HG03469 (cell line): ENCODE measurements around the gene DHRS7B.
"Not testable (repeated sequence)": the region's sequence is repeated elsewhere in the genome, so short reads cannot be mapped to it uniquely, and the experiment has no call there.

Experiments
- ATAC-seq: cut with Tn5 transposase; IDR thresholded peaks from one replicate; pipeline ENCODE4 v1.9.1; 2021; ENCODE audit warnings: mild to moderate bottlenecking, moderate library complexity, moderate number of reproducible peaks; ENCODE audit not compliant: unreplicated experiment

The DHRS7B gene

GRCh38 chr17:21202512-21202911 is 75.7 kb downstream of the DHRS7B start:
- ATAC-seq = no peak

GRCh38 chr17:21204935-21205334 is 78.2 kb downstream of the DHRS7B start:
- no peak for ATAC-seq

GRCh38 chr17:21208352-21208751 is 81.6 kb downstream of the DHRS7B start:
- no peak for ATAC-seq

GRCh38 chr17:21209511-21210175 is 82.9 kb downstream of the DHRS7B start:
- ATAC-seq = no peak

- ATAC-seq = no peak
Measured at GRCh38 chr17:21210411-21211076, 83.8 kb downstream of the DHRS7B start.

- ATAC-seq = no peak
Measured at GRCh38 chr17:21211825-21212479, 85.2 kb downstream of the DHRS7B start.

- ATAC-seq = no peak
Measured at GRCh38 chr17:21212826-21213637, 86.3 kb downstream of the DHRS7B start.

GRCh38 chr17:21213638-21214014 is 86.9 kb downstream of the DHRS7B start:
- ATAC-seq = peak; percentile 4

- ATAC-seq = peak; percentile 79
Measured at GRCh38 chr17:21214015-21214776, 87.4 kb downstream of the DHRS7B start, which contains the start of gene TMEM11. TMEM11 (minus strand) TSS chr17:21214161; CDS start chr17:21214152, 9 bp downstream.

- ATAC-seq = peak; percentile 1
Measured at GRCh38 chr17:21214777-21215541, 88.2 kb downstream of the DHRS7B start.

GRCh38 chr17:21215935-21216334 is 89.2 kb downstream of the DHRS7B start:
- no peak for ATAC-seq

GRCh38 chr17:21217346-21217745 is 90.6 kb downstream of the DHRS7B start:
- no peak for ATAC-seq

- ATAC-seq = no peak
Measured at GRCh38 chr17:21218101-21218500, 91.3 kb downstream of the DHRS7B start.

GRCh38 chr17:21218831-21219380 is 92.1 kb downstream of the DHRS7B start:
- ATAC-seq = no peak

- ATAC-seq = no peak
Measured at GRCh38 chr17:21223086-21223485, 96.3 kb downstream of the DHRS7B start.

- not testable (repeated sequence) for ATAC-seq
Measured at GRCh38 chr17:21227277-21227676, 100.5 kb downstream of the DHRS7B start.

- no peak for ATAC-seq
Measured at GRCh38 chr17:21228111-21228510, 101.3 kb downstream of the DHRS7B start.

- no peak for ATAC-seq
Measured at GRCh38 chr17:21228845-21229244, 102.1 kb downstream of the DHRS7B start.

- no peak for ATAC-seq
Measured at GRCh38 chr17:21231533-21231932, 104.8 kb downstream of the DHRS7B start.
